Heart left ventricle (tissue), 13 donors: Measurements from ENCODE around the gene TRAF4.

Experiments
- CTCF ChIP-seq, 12 donors: fragments of 200-600 bp; sonication (generic) in 4 of 12; IDR thresholded peaks; one replicate each; pipeline versions ENCODE4 v1.5.0 to v1.8.0; 2018 to 2022; ENCODE audit warnings: antibody characterized with exemption in 12 of 12, mild to moderate bottlenecking in 5 of 12
- POLR2A ChIP-seq, 2 donors: fragments of 450-650 bp; IDR thresholded peaks; one replicate each; pipeline ENCODE4 v1.6.1; 2017; ENCODE audit warnings: antibody characterized with exemption in 2 of 2, mild to moderate bottlenecking in 2 of 2, moderate library complexity in 2 of 2
- donor health status: ischemic (EF 13 %, LVEDD 7.1; RV severe dilation, severe dysfunction).
- donor health status: DM: no; HTN: yes; CAD: no.
- donor health status: DM: no; HTN: no; CAD: no.
- donor health status: ischemic (EF 25% LVEDD 6.9; RV normal size, moderate dysfunction).
- donor health status: ischemic (EF 25% LVEDD 5.7; RV mildly dilated, moderate dysfunction).
- donor health status: ischemic (EF 35%, LVEDD 5.7; RV mildly dilated, moderate dysfunction).
- donor health status: nonischemic (EF 11% LVEDD 7.7; RV severe dilation, severe dysfunction).
- donor health status: DM: yes; HTN: yes; CAD: no.
- donor health status: PGD.
- donor health status: ischemic (EF 29% LVEDD 5.4; RV normal size, mild dysfunction).
- donor health status: nonischemic (EF 23%, LVEDD 6.1; RV moderate dilation, normal function).

GRCh38 chr17:28729950-28730330 lies 13.9 kb upstream of the TRAF4 start:
- no peak for TF ChIP-seq CTCF (IDR thresholded peaks at IDR 0.05)
- no peak for TF ChIP-seq POLR2A (IDR thresholded peaks at IDR 0.05)
